Neural cell (in vitro differentiated cells): ENCODE data around the gene PDZRN3.

Source experiments
- EP300 ChIP-seq: fragments of 450-650 bp; conservative IDR thresholded peaks from 2 replicates; pipeline ENCODE4 v1.6.1; 2014; ENCODE audit warnings: antibody characterized with exemption, mild to moderate bottlenecking, moderate library complexity; ENCODE audit not compliant: poor library complexity, severe bottlenecking
- TF ChIP-seq, protein P1 (sequence below): fragments of 450-650 bp; IDR thresholded peaks from 2 replicates; pipeline ENCODE4 v1.5.1; 2014; ENCODE audit warnings: antibody characterized with exemption, mild to moderate bottlenecking, moderate library complexity; ENCODE audit not compliant: poor library complexity, severe bottlenecking

DNA sequence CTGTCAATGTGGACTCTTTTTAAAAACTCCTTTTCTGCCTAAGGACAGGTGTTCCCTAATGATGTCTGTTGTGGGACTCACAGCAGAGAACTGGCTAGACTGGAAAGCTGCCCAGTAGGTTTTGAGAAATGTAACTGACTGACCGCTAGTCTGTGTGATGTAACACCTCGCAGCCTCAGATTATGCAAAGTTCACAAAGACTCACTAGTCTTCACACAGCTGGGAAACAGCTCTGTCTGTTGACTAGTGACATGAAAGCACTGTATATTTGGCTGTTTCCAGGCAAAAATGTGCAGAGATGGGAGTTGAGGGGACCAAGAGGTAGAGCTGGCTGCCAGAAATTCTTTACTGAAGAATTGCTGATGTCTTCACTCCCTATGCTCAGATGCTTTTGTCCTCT is 10.3 kb downstream of the PDZRN3 start:
- no peak for TF ChIP-seq EP300
- TF ChIP-seq, protein P1, sequence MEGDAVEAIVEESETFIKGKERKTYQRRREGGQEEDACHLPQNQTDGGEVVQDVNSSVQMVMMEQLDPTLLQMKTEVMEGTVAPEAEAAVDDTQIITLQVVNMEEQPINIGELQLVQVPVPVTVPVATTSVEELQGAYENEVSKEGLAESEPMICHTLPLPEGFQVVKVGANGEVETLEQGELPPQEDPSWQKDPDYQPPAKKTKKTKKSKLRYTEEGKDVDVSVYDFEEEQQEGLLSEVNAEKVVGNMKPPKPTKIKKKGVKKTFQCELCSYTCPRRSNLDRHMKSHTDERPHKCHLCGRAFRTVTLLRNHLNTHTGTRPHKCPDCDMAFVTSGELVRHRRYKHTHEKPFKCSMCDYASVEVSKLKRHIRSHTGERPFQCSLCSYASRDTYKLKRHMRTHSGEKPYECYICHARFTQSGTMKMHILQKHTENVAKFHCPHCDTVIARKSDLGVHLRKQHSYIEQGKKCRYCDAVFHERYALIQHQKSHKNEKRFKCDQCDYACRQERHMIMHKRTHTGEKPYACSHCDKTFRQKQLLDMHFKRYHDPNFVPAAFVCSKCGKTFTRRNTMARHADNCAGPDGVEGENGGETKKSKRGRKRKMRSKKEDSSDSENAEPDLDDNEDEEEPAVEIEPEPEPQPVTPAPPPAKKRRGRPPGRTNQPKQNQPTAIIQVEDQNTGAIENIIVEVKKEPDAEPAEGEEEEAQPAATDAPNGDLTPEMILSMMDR: no peak
